ENCODE results near the gene OFD1. TPM values are rescaled to one million over a fixed set of nuclear protein-coding genes. Genes with fewer than 3 reads are reported as not detected.

OFD1 gene
- total RNA-seq, 2 donors from 2014 or later: 27.5 to 36.6 TPM

GRCh38 chrX:13741695-13742094 is 7.1 kb downstream of the OFD1 start:
- DNase-seq (no peak), ATAC-seq (no peak)
- Histone ChIP-seq H3K4me1 (peaks cover 3% of the 10 kb centered on the region), H3K36me3 (replicated peaks in 1 of 2; ENCODE audit: insufficient read depth in 1 of 2, low read depth in 2 of 2) (no peaks in the 10 kb centered on the region), H3K27ac (no peak overlapping the region), H3K27me3 (no peaks in the 10 kb centered on the region), H3K4me3 (no peak overlapping the region), H3K9me3 (no peaks in the 10 kb centered on the region)
- intact Hi-C loops (cut with DNase I): no loop called here
- TF ChIP-seq CTCF (IDR thresholded peaks at IDR 0.05) (no peak), POLR2A (IDR thresholded peaks at IDR 0.05) (no peak)
- 60 to 79% methylated on average over 6 of the region's 6 CpGs for whole genome bisulfite sequencing, 2 donors

GRCh38 chrX:13742397-13743176 is 8.0 kb downstream of the OFD1 start:
- Histone ChIP-seq H3K9me3 (no peaks in the 10 kb centered on the region), H3K36me3 (replicated peaks in 1 of 2; ENCODE audit: insufficient read depth in 1 of 2, low read depth in 2 of 2) (no peaks in the 10 kb centered on the region), H3K4me3 (no peak overlapping the region), H3K27me3 (no peaks in the 10 kb centered on the region), H3K27ac (peak overlapping the region in 3 of 4 donors; percentile 17 to 53 (median 51)), H3K4me1 (peaks cover 3% of the 10 kb centered on the region)
- 58 to 73% methylated on average over 8 to 13 of the region's 13 CpGs for WGBS, 2 donors
- ATAC-seq (peak; percentile 74), DNase-seq (peak in 1 of 4 donors; percentile 20)
- intact Hi-C loops (cut with DNase I): no loop called here
- TF ChIP-seq CTCF (IDR thresholded peaks at IDR 0.05): no peak
- TF ChIP-seq POLR2A (IDR thresholded peaks at IDR 0.05): no peak

GRCh38 chrX:13747836-13748235 is 13.3 kb downstream of the OFD1 start:
- Histone ChIP-seq H3K4me3 (no peak overlapping the region), H3K27ac (no peak overlapping the region), H3K9me3 (no peaks in the 10 kb centered on the region), H3K4me1 (no peaks in the 10 kb centered on the region), H3K36me3 (replicated peaks in 1 of 2; ENCODE audit: insufficient read depth in 1 of 2, low read depth in 2 of 2) (no peaks in the 10 kb centered on the region), H3K27me3 (no peaks in the 10 kb centered on the region)
- DNase-seq (peak; percentile 38 to 57 (median 44)), ATAC-seq (peak; percentile 38)
- intact Hi-C loops (cut with DNase I): no loop called here
- TF ChIP-seq POLR2A (IDR thresholded peaks at IDR 0.05) (no peak), CTCF (IDR thresholded peaks at IDR 0.05) (peak in 6 of 7 experiments; percentile 28 to 37 (median 34))
- 14 to 36% methylated on average over 2 of the region's 2 CpGs for WGBS, 2 donors

GRCh38 chrX:13748486-13748885 is 13.9 kb downstream of the OFD1 start:
- intact Hi-C loops (cut with DNase I): no loop called here
- no peaks in the 10 kb centered on the region for H3K36me3 ChIP-seq (replicated peaks in 1 of 2; ENCODE audit: insufficient read depth in 1 of 2, low read depth in 2 of 2)
- WGBS, 2 donors: 87 to 89% methylated on average over 3 of the region's 3 CpGs

More at GRCh38 chrX:13748486-13748885, 13.9 kb downstream of the OFD1 start:
- Histone ChIP-seq H3K9me3 (no peaks in the 10 kb centered on the region), H3K27ac (no peak overlapping the region), H3K4me3 (no peak overlapping the region), H3K4me1 (no peaks in the 10 kb centered on the region), H3K27me3 (no peaks in the 10 kb centered on the region)
- ATAC-seq (no peak), DNase-seq (no peak)
- TF ChIP-seq CTCF (IDR thresholded peaks at IDR 0.05) (no peak), POLR2A (IDR thresholded peaks at IDR 0.05) (no peak)

Measured in body of pancreas (tissue), 4 donors.